Endothelial cell (in vitro differentiated cells): ENCODE measurements around the gene SLC9A9. TPM values are rescaled to one million over a fixed set of nuclear protein-coding genes. Genes with fewer than 3 reads are reported as not detected.

ENCODE experiments used
- DNase-seq: peaks from one replicate; pipeline ENCODE4 v3.0.0; 2021; ENCODE audit warnings: low spot score
- H3K27ac Mint-ChIP-seq: one replicate; pipeline ENCODE4 v1.8.0; 2021; ENCODE audit warnings: mixed read lengths, inconsistent platforms; ENCODE audit not compliant: unreplicated experiment
- H3K27me3 Mint-ChIP-seq: one replicate; pipeline ENCODE4 v1.8.0; 2021; ENCODE audit warnings: mild to moderate bottlenecking, moderate library complexity, mixed read lengths, inconsistent platforms; ENCODE audit not compliant: unreplicated experiment
- H3K36me3 Mint-ChIP-seq: one replicate; pipeline ENCODE4 v1.8.0; 2021; ENCODE audit warnings: mild to moderate bottlenecking, low read depth, mixed read lengths, inconsistent platforms; ENCODE audit not compliant: unreplicated experiment
- H3K4me1 Mint-ChIP-seq: one replicate; pipeline ENCODE4 v1.8.0; 2021; ENCODE audit warnings: mild to moderate bottlenecking, mixed read lengths, inconsistent platforms; ENCODE audit not compliant: unreplicated experiment
- H3K4me3 Mint-ChIP-seq: one replicate; pipeline ENCODE4 v1.8.0; 2021; ENCODE audit warnings: mild to moderate bottlenecking, mixed read lengths, inconsistent platforms; ENCODE audit not compliant: unreplicated experiment
- H3K9me3 Mint-ChIP-seq: one replicate; pipeline ENCODE4 v1.8.0; 2021; ENCODE audit warnings: mixed read lengths, inconsistent platforms; ENCODE audit not compliant: unreplicated experiment
- total RNA-seq: library from RNA; stranded (reverse); fragmentation: NEBNext Ultra II Directional; extraction: Animal tissue kit (Norgen Biotek cat#: 25700); gene quantifications from one replicate; pipeline ENCODE4 v1.2.1, GENCODE V29; 2021; ENCODE audit not compliant: unreplicated experiment
- TF ChIP-seq, protein P1 (sequence below): fragments of 200-600 bp; sonication (generic); IDR thresholded peaks from one replicate; pipeline ENCODE4 v1.5.0; 2021; ENCODE audit warnings: antibody characterized with exemption; ENCODE audit not compliant: unreplicated experiment

The SLC9A9 gene
- total RNA-seq, 1 donor from 2014 or later, result 7.9 TPM

DNA sequence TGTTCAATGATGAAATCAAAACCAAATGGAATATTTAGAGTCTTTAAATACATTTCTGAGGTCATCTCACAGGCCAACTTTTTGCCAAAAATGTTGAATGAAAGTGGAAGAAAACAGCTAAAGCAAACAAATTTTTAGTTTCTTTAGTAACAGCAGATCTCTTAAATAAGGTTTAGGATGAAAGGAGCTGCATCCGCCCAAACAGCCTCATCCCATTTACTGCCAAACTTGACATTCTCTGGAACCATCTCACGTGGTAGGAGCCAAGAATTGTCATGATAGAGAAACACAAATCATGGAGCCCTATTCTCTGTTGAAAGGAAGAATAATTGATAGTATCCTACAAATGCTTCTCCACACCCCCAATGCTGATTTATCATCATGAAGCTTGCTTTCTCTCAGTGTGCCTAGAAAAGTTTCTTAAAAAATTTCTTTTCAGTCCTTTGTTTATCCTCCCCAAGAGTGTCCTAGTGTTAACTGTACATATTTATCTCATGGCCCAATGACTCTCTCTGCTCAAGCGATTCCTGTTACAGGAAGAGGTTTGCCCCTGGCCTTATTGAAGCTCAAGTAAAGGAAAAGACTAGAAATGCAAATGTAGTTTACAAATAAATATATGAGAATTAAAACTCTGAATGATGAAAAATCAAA lies 23.4 kb downstream of the SLC9A9 start:
- Mint-ChIP-seq H3K4me1 (peaks cover 16% of the 10 kb centered on the region), H3K4me3 (no peak overlapping the region), H3K27ac (no peak overlapping the region), H3K27me3 (peaks cover 6% of the 10 kb centered on the region), H3K36me3 (no peaks in the 10 kb centered on the region), H3K9me3 (no peaks in the 10 kb centered on the region)
- TF ChIP-seq, protein P1, sequence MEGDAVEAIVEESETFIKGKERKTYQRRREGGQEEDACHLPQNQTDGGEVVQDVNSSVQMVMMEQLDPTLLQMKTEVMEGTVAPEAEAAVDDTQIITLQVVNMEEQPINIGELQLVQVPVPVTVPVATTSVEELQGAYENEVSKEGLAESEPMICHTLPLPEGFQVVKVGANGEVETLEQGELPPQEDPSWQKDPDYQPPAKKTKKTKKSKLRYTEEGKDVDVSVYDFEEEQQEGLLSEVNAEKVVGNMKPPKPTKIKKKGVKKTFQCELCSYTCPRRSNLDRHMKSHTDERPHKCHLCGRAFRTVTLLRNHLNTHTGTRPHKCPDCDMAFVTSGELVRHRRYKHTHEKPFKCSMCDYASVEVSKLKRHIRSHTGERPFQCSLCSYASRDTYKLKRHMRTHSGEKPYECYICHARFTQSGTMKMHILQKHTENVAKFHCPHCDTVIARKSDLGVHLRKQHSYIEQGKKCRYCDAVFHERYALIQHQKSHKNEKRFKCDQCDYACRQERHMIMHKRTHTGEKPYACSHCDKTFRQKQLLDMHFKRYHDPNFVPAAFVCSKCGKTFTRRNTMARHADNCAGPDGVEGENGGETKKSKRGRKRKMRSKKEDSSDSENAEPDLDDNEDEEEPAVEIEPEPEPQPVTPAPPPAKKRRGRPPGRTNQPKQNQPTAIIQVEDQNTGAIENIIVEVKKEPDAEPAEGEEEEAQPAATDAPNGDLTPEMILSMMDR, result no peak
- no peak for DNase-seq

DNA sequence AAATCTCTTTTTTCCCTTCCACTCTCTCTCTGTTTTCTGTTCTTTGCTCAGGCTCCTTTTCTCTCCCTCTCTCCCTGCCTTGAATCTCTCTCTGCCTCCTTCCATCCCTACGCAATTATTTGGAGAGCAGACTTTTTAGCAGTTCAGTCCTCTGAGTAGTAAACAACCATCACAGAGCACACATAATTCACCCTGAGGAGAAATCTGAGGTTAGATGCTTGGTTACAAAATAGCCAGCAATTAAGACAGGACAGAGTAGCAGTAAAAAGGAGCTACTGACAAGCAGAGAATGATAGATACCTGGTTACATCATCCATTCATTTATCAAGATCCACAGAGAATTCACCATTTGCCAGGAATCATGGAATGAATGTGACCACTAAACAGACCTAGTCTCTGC lies 25.5 kb downstream of the SLC9A9 start:
- H3K4me3 Mint-ChIP-seq, result no peak overlapping the region
- peaks cover 3% of the 10 kb centered on the region for H3K27me3 Mint-ChIP-seq
- H3K36me3 Mint-ChIP-seq, result no peaks in the 10 kb centered on the region
- no peaks in the 10 kb centered on the region for H3K9me3 Mint-ChIP-seq
- H3K27ac Mint-ChIP-seq, result no peak overlapping the region
- H3K4me1 Mint-ChIP-seq, result peaks cover 16% of the 10 kb centered on the region
- TF ChIP-seq, protein P1, result no peak
- DNase-seq, result no peak

DNA sequence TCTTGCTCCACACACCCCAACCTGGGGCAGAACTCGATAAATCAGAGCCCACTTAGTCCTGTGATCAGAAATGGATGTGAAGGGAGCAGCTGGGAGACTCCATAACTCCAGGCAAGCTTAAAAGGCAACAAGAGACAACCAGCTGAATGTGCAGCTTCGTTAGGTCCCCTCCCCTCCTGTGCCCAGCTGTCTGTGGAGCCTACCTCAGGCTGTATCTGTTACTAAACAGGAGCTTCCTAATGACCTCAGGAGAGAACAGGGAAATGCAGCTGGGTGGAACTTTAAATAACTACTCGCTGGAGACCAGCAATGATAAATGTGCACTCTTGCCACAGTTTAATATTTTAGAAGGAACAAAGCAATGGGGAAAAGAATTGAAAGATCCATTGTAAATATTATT lies 25.9 kb downstream of the SLC9A9 start:
- H3K36me3 Mint-ChIP-seq, result no peaks in the 10 kb centered on the region
- DNase-seq, result no peak
- H3K4me1 Mint-ChIP-seq, result peaks cover 16% of the 10 kb centered on the region
- no peaks in the 10 kb centered on the region for H3K9me3 Mint-ChIP-seq
- TF ChIP-seq, protein P1, result no peak
- H3K27me3 Mint-ChIP-seq, result peaks cover 3% of the 10 kb centered on the region
- no peak overlapping the region for H3K27ac Mint-ChIP-seq
- H3K4me3 Mint-ChIP-seq, result no peak overlapping the region

DNA sequence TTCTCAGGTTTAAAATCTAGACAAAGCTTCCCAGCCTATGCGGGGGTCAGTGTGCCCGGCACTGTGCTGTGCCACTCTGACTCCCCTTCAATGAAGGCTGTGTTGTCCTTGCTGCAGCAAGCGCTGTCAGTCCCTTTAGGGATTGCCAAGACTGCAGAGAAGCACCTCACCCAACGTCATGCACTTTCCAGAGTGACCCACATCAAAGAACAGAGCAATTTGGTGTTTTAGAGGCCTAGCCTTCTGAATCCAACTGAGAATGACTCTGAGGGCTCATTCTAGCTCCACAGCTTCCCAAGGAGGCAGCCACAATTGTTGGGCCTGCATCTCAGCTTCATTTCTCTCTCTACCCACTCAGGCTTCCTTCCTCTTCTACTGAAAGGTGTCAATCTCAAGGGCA lies 26.4 kb downstream of the SLC9A9 start:
- no peak overlapping the region for H3K27ac Mint-ChIP-seq

More for the DNA sequence above, 26.4 kb downstream of the SLC9A9 start:
- H3K27me3 Mint-ChIP-seq, result peaks cover 3% of the 10 kb centered on the region
- no peaks in the 10 kb centered on the region for H3K36me3 Mint-ChIP-seq
- no peak overlapping the region for H3K4me3 Mint-ChIP-seq
- peaks cover 16% of the 10 kb centered on the region for H3K4me1 Mint-ChIP-seq
- TF ChIP-seq, protein P1, result no peak
- no peaks in the 10 kb centered on the region for H3K9me3 Mint-ChIP-seq
- no peak for DNase-seq
